Smooth muscle cell (in vitro differentiated cells): ENCODE data around the gene SUMO2. TPM values are rescaled to one million over a fixed set of nuclear protein-coding genes. Genes with fewer than 3 reads are reported as not detected.
"Not testable (repeated sequence)": the region's sequence is repeated elsewhere in the genome, so short reads cannot be mapped to it uniquely, and the experiment has no call there.

Experiments
- DNase-seq: peaks from one replicate; lab custom pipeline; 2025; ENCODE audit not compliant: unreplicated experiment; lab: John Stamatoyannopoulos, UW
- H2AFZ ChIP-seq: fragments of 200-600 bp; sonication (generic); 2 replicates; pipeline ENCODE4 v1.6.0; 2016; ENCODE audit warnings: antibody characterized with exemption, low read depth, mild to moderate bottlenecking
- H3F3A ChIP-seq: fragments of 200-600 bp; sonication (generic); 2 replicates; pipeline ENCODE4 v1.6.0; 2017; ENCODE audit warnings: antibody characterized with exemption, low read depth
- H3K27ac ChIP-seq: fragments of 200-600 bp; sonication (generic); 2 replicates; pipeline ENCODE4 v1.5.1; 2016; ENCODE audit warnings: low read depth, mild to moderate bottlenecking
- H3K27me3 ChIP-seq: fragments of 200-600 bp; sonication (generic); 2 replicates; pipeline ENCODE4 v1.6.1; 2016; ENCODE audit warnings: low read depth, mild to moderate bottlenecking
- H3K36me3 ChIP-seq: fragments of 200-600 bp; sonication (generic); 2 replicates; pipeline ENCODE4 v1.5.1; 2016; ENCODE audit warnings: low read depth
- H3K4me1 ChIP-seq: fragments of 200-600 bp; sonication (generic); 2 replicates; pipeline ENCODE4 v1.5.1; 2016; ENCODE audit warnings: low read depth
- H3K4me2 ChIP-seq: fragments of 200-600 bp; sonication (generic); 2 replicates; pipeline ENCODE4 v1.6.0; 2016; ENCODE audit warnings: mild to moderate bottlenecking
- H3K4me3 ChIP-seq: fragments of 200-600 bp; sonication (generic); 2 replicates; pipeline ENCODE4 v1.5.1; 2016; ENCODE audit warnings: mild to moderate bottlenecking
- H3K79me2 ChIP-seq: fragments of 200-600 bp; sonication (generic); 2 replicates; pipeline ENCODE4 v1.6.0; 2016; ENCODE audit warnings: low read depth, mild to moderate bottlenecking
- H3K9ac ChIP-seq: fragments of 200-600 bp; sonication (generic); 2 replicates; pipeline ENCODE4 v1.6.0; 2016; ENCODE audit warnings: low read depth
- H3K9me3 ChIP-seq: fragments of 200-600 bp; sonication (generic); replicated peaks from 2 replicates; pipeline ENCODE4 v1.5.1; 2016; ENCODE audit warnings: low read depth
- H4K20me1 ChIP-seq: fragments of 200-600 bp; sonication (generic); 2 replicates; pipeline ENCODE4 v1.6.0; 2016; ENCODE audit warnings: low read depth
- WGBS: methylation state at CpG from one replicate; pipeline ENCODE4 v1.1.7; 2016; ENCODE audit warnings: low lambda C conversion rate; 5-methylcytosine and 5-hydroxymethylcytosine counted together
- polyA plus RNA-seq: library from polyadenylated mRNA; unstranded; fragments of >200 nt; fragmentation: Nextera tagmentation; extraction: Ambion mirVana; gene quantifications from 2 replicates; pipeline ENCODE4 v1.2.1, GENCODE V29; 2016
- total RNA-seq: library from RNA; depleted of rRNA; stranded (reverse); fragments of >200 nt; gene quantifications from 2 replicates; pipeline ENCODE4 v1.2.3, GENCODE V29; 2014
- TF ChIP-seq, protein P1 (sequence below): fragments of 200-600 bp; sonication (generic); IDR thresholded peaks from 2 replicates; pipeline ENCODE4 v1.5.1; 2017; ENCODE audit warnings: borderline replicate concordance, mild to moderate bottlenecking, antibody characterized with exemption; ENCODE audit not compliant: insufficient read depth, poor library complexity, severe bottlenecking

SUMO2 gene
- total and polyA plus RNA-seq, 2 experiments from 2014 or later = 111 to 419 TPM

DNA sequence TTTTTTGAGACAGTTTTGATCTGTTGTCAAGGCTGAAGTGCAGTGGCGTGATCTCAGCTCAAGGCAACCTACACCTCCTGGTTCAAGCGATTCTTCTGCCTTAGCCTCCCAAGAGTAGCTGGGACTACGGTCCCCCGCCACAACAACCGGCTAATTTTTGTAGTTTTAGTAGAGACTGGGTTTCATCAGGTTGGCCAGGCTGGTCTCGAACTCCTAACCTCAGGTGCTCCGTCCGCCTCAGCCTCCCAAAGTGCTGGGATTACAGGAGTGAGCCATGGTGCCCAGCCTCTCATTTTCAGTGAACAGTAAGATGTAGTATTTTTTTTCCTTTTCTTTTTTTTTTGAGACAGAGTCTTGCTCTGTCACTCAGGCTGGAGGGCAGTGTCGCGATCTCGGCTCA, 7.8 kb downstream of the SUMO2 start:
- DNase-seq = no peak
- no peak overlapping the region for H2AFZ ChIP-seq
- H4K20me1 ChIP-seq = peaks cover 98% of the 10 kb centered on the region
- no peaks in the 10 kb centered on the region for H3K9me3 ChIP-seq
- 98% methylated on average over 11 of the region's 11 CpGs for WGBS
- no peak overlapping the region for H3K4me2 ChIP-seq
- TF ChIP-seq, protein P1, sequence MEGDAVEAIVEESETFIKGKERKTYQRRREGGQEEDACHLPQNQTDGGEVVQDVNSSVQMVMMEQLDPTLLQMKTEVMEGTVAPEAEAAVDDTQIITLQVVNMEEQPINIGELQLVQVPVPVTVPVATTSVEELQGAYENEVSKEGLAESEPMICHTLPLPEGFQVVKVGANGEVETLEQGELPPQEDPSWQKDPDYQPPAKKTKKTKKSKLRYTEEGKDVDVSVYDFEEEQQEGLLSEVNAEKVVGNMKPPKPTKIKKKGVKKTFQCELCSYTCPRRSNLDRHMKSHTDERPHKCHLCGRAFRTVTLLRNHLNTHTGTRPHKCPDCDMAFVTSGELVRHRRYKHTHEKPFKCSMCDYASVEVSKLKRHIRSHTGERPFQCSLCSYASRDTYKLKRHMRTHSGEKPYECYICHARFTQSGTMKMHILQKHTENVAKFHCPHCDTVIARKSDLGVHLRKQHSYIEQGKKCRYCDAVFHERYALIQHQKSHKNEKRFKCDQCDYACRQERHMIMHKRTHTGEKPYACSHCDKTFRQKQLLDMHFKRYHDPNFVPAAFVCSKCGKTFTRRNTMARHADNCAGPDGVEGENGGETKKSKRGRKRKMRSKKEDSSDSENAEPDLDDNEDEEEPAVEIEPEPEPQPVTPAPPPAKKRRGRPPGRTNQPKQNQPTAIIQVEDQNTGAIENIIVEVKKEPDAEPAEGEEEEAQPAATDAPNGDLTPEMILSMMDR = no peak
- no peaks in the 10 kb centered on the region for H3K4me1 ChIP-seq
- no peaks in the 10 kb centered on the region for H3K27me3 ChIP-seq
- no peaks in the 10 kb centered on the region for H3K36me3 ChIP-seq
- H3K9ac ChIP-seq = no peak overlapping the region
- no peak overlapping the region for H3K4me3 ChIP-seq
- no peak overlapping the region for H3K27ac ChIP-seq
- H3K79me2 ChIP-seq = peaks cover 87% of the 10 kb centered on the region
- H3F3A ChIP-seq = peaks cover 3% of the 10 kb centered on the region

DNA sequence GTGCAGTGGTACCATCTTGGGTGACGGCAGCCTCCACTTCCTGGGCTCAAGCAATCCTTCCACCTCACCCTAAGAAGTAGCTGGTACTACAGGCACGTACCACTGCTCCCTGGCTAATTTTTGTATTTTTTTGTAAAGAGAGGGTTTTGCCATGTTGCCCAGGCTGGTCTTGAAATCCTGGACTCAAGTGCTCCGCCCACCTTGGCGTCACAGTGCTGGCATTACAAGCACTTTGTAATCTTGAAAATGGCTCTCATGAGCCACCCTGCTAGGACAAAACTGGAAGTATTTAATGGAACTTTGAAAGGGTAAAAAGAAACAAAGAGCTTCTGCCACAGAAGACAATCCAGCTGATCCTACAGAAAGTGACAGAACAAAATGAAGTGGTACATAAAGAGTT, 9.2 kb downstream of the SUMO2 start:
- H3K4me1 ChIP-seq = no peaks in the 10 kb centered on the region
- peaks cover 3% of the 10 kb centered on the region for H3F3A ChIP-seq
- WGBS = 94% methylated on average over 4 of the region's 4 CpGs
- H3K79me2 ChIP-seq = peaks cover 78% of the 10 kb centered on the region
- H3K4me2 ChIP-seq = no peak overlapping the region
- no peak overlapping the region for H3K4me3 ChIP-seq
- no peak overlapping the region for H3K9ac ChIP-seq
- DNase-seq = no peak
- H3K36me3 ChIP-seq = no peaks in the 10 kb centered on the region
- TF ChIP-seq, protein P1 = no peak
- peaks cover 98% of the 10 kb centered on the region for H4K20me1 ChIP-seq
- H3K27ac ChIP-seq = no peak overlapping the region
- H3K9me3 ChIP-seq = no peaks in the 10 kb centered on the region
- H2AFZ ChIP-seq = no peak overlapping the region
- H3K27me3 ChIP-seq = no peaks in the 10 kb centered on the region

DNA sequence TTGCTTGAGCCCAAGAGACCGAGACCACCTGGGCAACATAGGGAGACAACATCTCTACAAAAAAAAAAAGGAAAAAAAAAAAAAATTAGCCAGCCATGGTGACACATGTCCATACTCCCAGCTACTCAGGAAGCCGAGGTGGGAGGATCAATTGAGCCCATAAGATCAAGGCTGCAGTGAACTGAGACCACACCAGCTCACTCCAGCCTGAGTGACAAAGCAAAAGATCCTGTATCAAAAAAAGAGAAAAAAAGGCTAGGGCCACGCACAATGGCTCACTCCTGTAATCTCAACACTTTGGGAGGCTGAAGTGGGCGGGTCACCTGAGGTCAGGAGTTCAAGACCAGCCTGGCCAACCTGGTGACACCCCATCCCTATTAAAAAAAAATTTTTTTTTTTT, 13.8 kb downstream of the SUMO2 start:
- Histone ChIP-seq H3K27ac (no peak overlapping the region), H3K79me2 (peaks cover 35% of the 10 kb centered on the region), H3K4me2 (no peak overlapping the region), H4K20me1 (peaks cover 61% of the 10 kb centered on the region), H3K9ac (no peak overlapping the region), H3K9me3 (no peaks in the 10 kb centered on the region), H3F3A (peaks cover 3% of the 10 kb centered on the region), H3K27me3 (no peaks in the 10 kb centered on the region), H2AFZ (no peak overlapping the region), H3K36me3 (peaks cover 9% of the 10 kb centered on the region), H3K4me1 (no peaks in the 10 kb centered on the region), H3K4me3 (no peak overlapping the region)
- 94% methylated on average over 4 of the region's 4 CpGs for WGBS
- TF ChIP-seq, protein P1 = no peak
- DNase-seq = no peak

DNA sequence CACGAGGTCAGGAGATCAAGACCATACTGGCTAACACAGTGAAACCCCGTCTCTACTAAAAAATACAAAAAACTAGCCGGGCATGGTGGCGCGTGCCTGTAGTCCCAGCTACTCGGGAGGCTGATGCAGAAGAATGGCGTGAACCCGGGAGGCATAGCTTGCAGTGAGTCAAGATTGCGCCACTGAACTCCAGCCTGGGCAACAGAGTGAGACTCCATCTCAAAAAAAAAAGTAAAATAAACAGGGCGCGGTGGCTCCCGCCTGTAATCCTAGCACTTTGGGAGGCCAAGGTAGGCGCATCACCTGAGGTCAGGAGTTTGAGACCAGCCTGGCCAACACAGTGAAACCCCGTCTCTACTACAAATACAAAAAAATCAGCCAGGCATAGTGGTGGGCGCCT, 18.2 kb downstream of the SUMO2 start:
- H3K9ac ChIP-seq, DNase-seq: not testable (repeated sequence)
- H4K20me1 ChIP-seq = peaks cover 17% of the 10 kb centered on the region

More for the DNA sequence above, 18.2 kb downstream of the SUMO2 start:
- not testable (repeated sequence) for H3K9me3 ChIP-seq, H3K4me1 ChIP-seq, H3K79me2 ChIP-seq, H3K4me3 ChIP-seq, H3K4me2 ChIP-seq, H2AFZ ChIP-seq, H3K36me3 ChIP-seq, H3K27me3 ChIP-seq, H3F3A ChIP-seq
- 99% methylated on average over 15 of the region's 15 CpGs for WGBS
- peak overlapping the region; percentile 62 for H3K27ac ChIP-seq
